DMS153 treated with DMSO at 0.1 percent for 48 hours (cell line): ENCODE measurements around the gene KLK14.

Experiments used
- DNase-seq: peaks from one replicate; lab custom pipeline; 2025; ENCODE audit not compliant: unreplicated experiment; lab: John Stamatoyannopoulos, UW

Gene KLK14

GRCh38 chr19:51086153-51086850 lies 3.6 kb upstream of the KLK14 start:
- peak; percentile 36 for DNase-seq

GRCh38 chr19:51084505-51084904 lies 1.8 kb upstream of the KLK14 start:
- no peak for DNase-seq

DNA sequence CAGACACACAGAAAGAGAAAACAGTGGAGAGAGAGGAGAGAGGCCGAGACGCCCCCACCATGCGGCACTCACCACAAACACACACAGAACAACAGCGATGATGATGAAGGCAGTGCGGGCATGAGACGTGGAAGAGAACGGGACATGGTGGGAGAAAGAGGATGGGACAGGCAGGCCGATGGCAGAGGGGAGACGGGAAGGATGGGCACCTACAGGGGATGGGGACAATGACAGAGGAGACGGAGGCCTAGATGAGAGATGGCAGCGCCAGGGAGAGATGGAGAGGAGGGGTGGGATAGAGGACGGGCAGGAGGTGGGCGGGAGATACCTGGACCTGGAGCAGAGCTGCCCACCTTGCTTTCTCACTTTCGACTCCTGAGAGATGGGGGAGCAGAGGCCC lies 1.1 kb upstream of the KLK14 start:
- no peak for DNase-seq

DNA sequence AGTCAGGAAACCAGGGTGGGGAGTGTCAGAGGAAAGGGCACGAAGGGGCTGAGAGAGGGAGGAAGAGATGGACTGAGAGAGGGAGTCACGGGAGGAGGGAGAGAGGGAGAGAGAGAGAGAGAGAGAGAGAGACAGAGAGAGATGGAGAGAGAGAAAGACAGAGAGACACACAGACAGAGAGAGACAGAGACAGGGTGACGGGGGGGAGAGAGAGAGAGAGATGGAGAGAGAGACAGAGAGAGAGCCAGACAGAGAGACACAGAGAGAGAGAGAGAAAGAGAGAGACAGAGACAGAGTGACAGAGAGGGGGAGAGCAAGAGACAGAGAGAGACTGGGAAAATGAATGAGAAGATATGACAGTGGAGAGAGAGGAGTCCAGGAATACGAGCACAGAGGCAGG lies 494 bp upstream of the KLK14 start:
- DNase-seq = no peak

DNA sequence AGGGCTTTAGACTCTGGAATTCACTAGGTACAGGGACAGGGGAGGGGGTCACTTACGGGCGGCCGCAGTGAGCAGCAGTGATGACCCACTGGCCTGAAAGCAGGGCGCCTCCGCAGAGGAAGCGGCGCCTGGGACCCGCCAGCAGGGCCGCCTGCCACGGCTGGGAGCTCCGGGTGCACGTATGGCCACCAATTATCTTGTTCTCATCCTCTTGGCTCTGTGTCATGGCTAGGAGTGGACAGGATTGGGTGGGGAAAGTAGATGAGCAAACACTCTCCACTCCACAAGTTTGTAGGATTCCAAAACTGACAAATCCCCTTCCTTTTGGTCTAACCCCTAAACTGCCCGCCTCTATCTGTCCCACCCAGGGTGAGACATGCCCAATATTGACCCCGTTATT lies 1.2 kb downstream of the KLK14 start:
- DNase-seq = no peak

DNA sequence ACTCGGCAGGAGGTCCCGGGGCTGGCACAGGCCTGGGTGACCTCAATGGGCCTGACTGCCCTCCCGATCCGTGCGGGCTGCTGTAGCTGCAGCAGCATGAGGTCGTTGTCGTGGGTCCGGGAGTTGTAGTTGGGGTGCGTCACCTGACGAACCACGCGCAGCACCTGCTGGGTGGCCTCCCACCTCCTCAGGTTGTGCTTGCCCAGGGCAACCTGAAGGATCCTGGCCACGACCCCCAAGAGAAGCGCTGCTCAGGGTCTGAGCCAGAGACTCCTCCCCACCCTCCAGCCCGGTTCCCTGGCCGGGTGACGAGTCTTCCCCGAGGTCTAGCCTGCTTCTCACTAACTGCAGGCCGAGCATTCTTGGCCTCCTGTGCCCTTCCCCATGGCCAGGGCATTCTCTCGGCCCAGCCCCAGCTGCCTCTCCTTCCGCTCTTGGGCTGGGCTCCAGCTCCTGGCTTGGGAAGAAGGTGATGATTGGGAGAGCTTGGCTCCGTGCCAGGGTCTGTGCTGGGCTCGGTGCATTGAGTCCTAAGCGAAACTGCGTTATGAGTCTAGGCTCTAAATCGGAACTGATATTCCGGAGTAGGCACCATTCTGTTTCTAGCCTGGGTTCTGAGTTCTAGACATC lies 3.1 kb downstream of the KLK14 start:
- DNase-seq = no peak

GRCh38 chr19:51078731-51079130 lies 4.0 kb downstream of the KLK14 start:
- no peak for DNase-seq

- DNase-seq = no peak
Measured at GRCh38 chr19:51078104-51078503, 4.6 kb downstream of the KLK14 start.

GRCh38 chr19:51076631-51077213 lies 6.0 kb downstream of the KLK14 start:
- no peak for DNase-seq

- no peak for DNase-seq
Measured at GRCh38 chr19:51075998-51076397, 6.7 kb downstream of the KLK14 start.

GRCh38 chr19:51071095-51071405 lies 11.6 kb downstream of the KLK14 start:
- no peak for DNase-seq

GRCh38 chr19:51070334-51071094 lies 12.2 kb downstream of the KLK14 start:
- DNase-seq = peak; percentile 90

DNA sequence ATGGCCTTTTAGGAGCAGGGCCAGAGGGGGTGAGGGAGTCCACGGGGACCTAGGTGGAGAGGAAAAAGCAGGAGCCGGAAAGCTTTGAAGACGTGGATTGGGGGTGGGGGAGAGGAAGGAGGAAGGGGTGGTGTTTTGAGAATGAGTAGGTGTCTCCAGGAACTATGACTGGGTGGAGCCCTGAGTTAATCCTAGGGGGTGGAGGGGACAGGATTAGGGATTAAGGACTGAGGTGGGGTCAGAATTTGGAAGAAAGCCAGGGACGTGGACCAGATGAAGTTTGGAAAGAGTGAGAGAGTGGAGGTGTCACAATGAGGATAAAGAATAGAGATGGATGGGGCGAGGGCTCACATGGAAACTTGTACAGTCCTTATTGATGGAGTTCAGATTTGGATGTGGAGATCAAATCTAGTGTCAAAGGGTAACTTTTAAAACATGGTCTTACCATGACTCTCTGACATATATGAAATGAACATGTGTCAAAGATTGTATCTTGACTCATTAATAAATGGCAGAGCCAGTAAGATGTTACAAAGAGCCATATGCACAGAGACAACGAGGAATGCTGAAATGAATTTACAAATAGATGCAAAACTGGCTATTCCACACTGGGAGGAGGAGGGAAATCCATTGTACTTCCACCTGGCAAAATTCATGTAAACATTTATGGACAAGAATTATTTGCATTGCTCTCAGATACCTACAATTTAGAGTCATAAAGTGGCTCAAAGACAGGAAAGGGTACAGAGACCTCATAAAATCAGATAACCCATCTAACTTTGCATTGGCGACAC lies 16.1 kb downstream of the KLK14 start:
- no peak for DNase-seq

DNA sequence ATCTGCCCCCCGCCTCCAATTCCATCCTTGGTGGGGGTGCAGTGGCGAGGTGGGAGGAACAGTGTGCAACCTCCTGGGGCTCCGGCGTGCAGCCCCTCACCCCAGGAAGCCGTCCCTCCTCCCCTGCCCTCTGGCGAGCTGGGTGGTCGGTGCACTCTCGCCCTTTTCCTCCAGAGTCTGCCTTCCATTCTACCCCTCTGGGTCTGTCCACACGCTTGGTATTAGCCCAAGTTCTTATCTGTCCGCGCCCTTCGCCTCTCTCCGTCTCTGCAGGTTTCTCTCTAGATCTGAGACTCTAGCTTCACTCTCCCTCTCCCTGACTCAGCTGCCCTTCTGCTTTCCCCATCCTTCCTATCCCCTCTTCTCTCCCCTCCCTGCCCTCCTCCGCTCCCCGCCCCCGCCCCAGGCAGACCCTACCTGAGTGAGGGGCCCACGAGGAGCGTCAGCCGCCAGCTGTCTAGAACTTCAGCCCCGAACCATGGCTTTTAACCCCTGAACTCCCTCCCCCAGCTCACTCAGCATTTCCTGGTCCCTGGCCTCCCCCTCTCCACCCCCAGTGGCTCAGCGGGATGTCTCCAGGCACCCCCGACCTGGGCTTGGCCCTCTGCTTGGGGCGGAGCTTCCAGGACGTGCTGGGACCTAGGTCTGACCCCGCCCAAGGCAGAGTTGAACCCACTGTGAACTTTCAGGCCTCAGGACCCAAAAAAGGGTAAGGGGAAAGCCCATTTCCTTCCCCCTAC lies 17.3 kb downstream of the KLK14 start:
- DNase-seq = no peak

- DNase-seq = no peak
Measured at GRCh38 chr19:51064534-51065220, 18.0 kb downstream of the KLK14 start, which contains the start of gene KLK13. Gene KLK13 (minus strand): TSS chr19:51065092. CDS start chr19:51065067, 25 bp downstream.

DNA sequence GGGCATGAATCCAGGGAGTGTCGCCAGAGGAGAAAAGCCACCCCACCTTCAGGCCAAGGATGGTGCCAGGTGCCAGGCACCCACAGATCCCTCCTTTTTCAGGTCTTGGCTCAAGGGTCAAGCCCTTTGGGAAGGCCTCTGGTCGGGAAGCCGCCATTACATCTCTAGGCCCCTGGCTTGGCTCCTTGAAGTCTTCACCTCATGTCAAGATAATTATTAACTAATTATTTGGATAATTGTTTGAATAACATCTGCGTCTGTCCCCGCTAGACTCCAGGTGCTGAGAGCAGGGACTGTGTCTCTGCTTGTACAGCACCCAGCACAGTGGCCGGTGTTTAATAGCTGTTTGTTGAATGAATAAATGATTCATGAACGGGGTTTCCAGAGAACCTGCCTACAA lies 19.0 kb downstream of the KLK14 start:
- no peak for DNase-seq

DNA sequence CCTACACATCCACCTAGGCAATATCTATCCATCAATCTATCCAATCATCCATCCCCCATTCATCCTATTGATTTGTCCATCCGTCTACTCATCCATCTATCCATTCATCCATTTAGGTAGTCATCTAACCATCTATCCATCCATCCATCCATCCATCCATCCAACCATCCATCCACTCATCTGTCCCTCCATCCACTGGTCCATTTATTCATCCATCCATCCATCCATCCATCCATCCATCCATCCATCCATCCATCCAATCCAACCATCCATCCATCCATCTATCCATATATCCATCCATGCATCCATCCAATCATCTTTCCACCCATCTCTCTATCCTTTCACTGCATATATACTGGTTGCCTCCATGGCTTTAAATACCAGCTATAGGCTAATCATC lies 21.7 kb downstream of the KLK14 start:
- DNase-seq = no peak

DNA sequence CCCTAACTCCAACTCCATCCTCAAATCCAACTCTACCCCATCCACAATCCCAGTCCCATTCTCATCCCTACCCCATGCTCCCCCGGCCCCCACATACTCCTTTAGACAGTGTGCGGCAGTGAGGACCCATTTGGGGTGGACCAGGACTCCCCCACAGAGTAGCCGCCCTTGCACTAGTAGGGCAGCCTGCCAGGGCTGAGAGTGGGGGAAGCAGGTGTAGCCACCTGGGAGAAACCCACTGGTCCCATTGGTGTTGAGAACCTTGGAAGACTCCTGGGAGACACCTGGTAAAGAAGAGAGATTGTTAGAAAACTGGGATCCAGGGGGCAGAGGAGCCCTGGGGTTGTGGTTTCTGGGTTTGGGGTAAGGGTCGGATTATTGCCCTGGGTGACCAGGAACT lies 22.4 kb downstream of the KLK14 start:
- no peak for DNase-seq

- DNase-seq = no peak
Measured at GRCh38 chr19:51059715-51060114, 23.0 kb downstream of the KLK14 start.

GRCh38 chr19:51055866-51056265 lies 26.8 kb downstream of the KLK14 start:
- no peak for DNase-seq
